ENCODE measurements around the gene PNCK.

The PNCK gene

GRCh38 chrX:153673428-153674218, at the start of gene PNCK:
Gene PNCK (minus strand): TSS chrX:153673813. CDS start chrX:153673076, 737 bp downstream.
- Histone ChIP-seq H3K4me3 (ENCODE audit: low read depth in 1 of 5, low read length in 5 of 5) (no peak within 1 kb of the TSS), H3K4me1 (ENCODE audit: control insufficient read depth in 5 of 5, insufficient read depth in 5 of 5, low read length in 5 of 5) (peaks cover 0 to 5% (median 0%) of the 10 kb centered on the region in 5 donors), H3K9me3 (ENCODE audit: control insufficient read depth in 5 of 5, low read length in 5 of 5) (peaks cover 0 to 3% (median 0%) of the 10 kb centered on the region in 5 donors), H3K27me3 (ENCODE audit: control insufficient read depth in 5 of 5, insufficient read depth in 4 of 5, low read length in 5 of 5) (peaks cover 22 to 42% (median 39%) of the 10 kb centered on the region in 5 donors), H3K36me3 (ENCODE audit: control insufficient read depth in 5 of 5, insufficient read depth in 5 of 5, low read length in 5 of 5) (no peaks in the 10 kb centered on the region), H3K27ac (ENCODE audit: low read depth, low read length) (no peak within 1 kb of the TSS), H3K9ac (ENCODE audit: low read length in 5 of 5) (no peak within 1 kb of the TSS)

GRCh38 chrX:153722704-153723350, 49.2 kb upstream of the PNCK start:
- peak overlapping the region; percentile 88 for H3K27ac ChIP-seq (ENCODE audit: low read depth, low read length)
- peaks cover 15 to 50% (median 42%) of the 10 kb centered on the region in 5 donors for H3K4me1 ChIP-seq (ENCODE audit: control insufficient read depth in 5 of 5, insufficient read depth in 5 of 5, low read length in 5 of 5)
- H3K9ac ChIP-seq (ENCODE audit: low read length in 5 of 5) = peak overlapping the region; percentile 65 to 86 (median 80)

GRCh38 chrX:153719701-153720100, 46.1 kb upstream of the PNCK start:
- H3K27me3 ChIP-seq (ENCODE audit: control insufficient read depth in 5 of 5, insufficient read depth in 4 of 5, low read length in 5 of 5) = peaks cover 0 to 20% (median 3%) of the 10 kb centered on the region in 5 donors
- H3K9ac ChIP-seq (ENCODE audit: low read length in 5 of 5) = no peak overlapping the region
- H3K27ac ChIP-seq (ENCODE audit: low read depth, low read length) = no peak overlapping the region
- H3K9me3 ChIP-seq (ENCODE audit: control insufficient read depth in 5 of 5, low read length in 5 of 5) = peaks cover 0 to 3% (median 0%) of the 10 kb centered on the region in 5 donors
- H3K36me3 ChIP-seq (ENCODE audit: control insufficient read depth in 5 of 5, insufficient read depth in 5 of 5, low read length in 5 of 5) = peaks cover 0 to 41% (median 33%) of the 10 kb centered on the region in 5 donors
- peaks cover 5 to 18% (median 12%) of the 10 kb centered on the region in 5 donors for H3K4me1 ChIP-seq (ENCODE audit: control insufficient read depth in 5 of 5, insufficient read depth in 5 of 5, low read length in 5 of 5)
- no peak overlapping the region for H3K4me3 ChIP-seq (ENCODE audit: low read depth in 1 of 5, low read length in 5 of 5)

More at GRCh38 chrX:153722704-153723350, 49.2 kb upstream of the PNCK start:
- H3K9me3 ChIP-seq (ENCODE audit: control insufficient read depth in 5 of 5, low read length in 5 of 5) = peaks cover 0 to 3% (median 0%) of the 10 kb centered on the region in 5 donors
- peaks cover 0 to 20% (median 3%) of the 10 kb centered on the region in 5 donors for H3K27me3 ChIP-seq (ENCODE audit: control insufficient read depth in 5 of 5, insufficient read depth in 4 of 5, low read length in 5 of 5)
- peaks cover 0 to 25% (median 21%) of the 10 kb centered on the region in 5 donors for H3K36me3 ChIP-seq (ENCODE audit: control insufficient read depth in 5 of 5, insufficient read depth in 5 of 5, low read length in 5 of 5)
- peak overlapping the region; percentile 65 to 71 (median 70) for H3K4me3 ChIP-seq (ENCODE audit: low read depth in 1 of 5, low read length in 5 of 5)

GRCh38 chrX:153719238-153719637, 45.6 kb upstream of the PNCK start:
- H3K36me3 ChIP-seq (ENCODE audit: control insufficient read depth in 5 of 5, insufficient read depth in 5 of 5, low read length in 5 of 5) = peaks cover 3 to 46% (median 38%) of the 10 kb centered on the region in 5 donors

GRCh38 chrX:153717445-153717844, 43.8 kb upstream of the PNCK start:
- Histone ChIP-seq H3K27me3 (ENCODE audit: control insufficient read depth in 5 of 5, insufficient read depth in 4 of 5, low read length in 5 of 5) (peaks cover 0 to 15% (median 3%) of the 10 kb centered on the region in 5 donors), H3K36me3 (ENCODE audit: control insufficient read depth in 5 of 5, insufficient read depth in 5 of 5, low read length in 5 of 5) (peaks cover 6 to 58% (median 44%) of the 10 kb centered on the region in 5 donors), H3K4me1 (ENCODE audit: control insufficient read depth in 5 of 5, insufficient read depth in 5 of 5, low read length in 5 of 5) (peaks cover 0 to 8% (median 6%) of the 10 kb centered on the region in 5 donors), H3K9me3 (ENCODE audit: control insufficient read depth in 5 of 5, low read length in 5 of 5) (no peaks in the 10 kb centered on the region), H3K27ac (ENCODE audit: low read depth, low read length) (no peak overlapping the region), H3K9ac (ENCODE audit: low read length in 5 of 5) (no peak overlapping the region), H3K4me3 (ENCODE audit: low read depth in 1 of 5, low read length in 5 of 5) (no peak overlapping the region)

More at GRCh38 chrX:153719238-153719637, 45.6 kb upstream of the PNCK start:
- H3K4me1 ChIP-seq (ENCODE audit: control insufficient read depth in 5 of 5, insufficient read depth in 5 of 5, low read length in 5 of 5) = peaks cover 5 to 18% (median 12%) of the 10 kb centered on the region in 5 donors
- H3K27ac ChIP-seq (ENCODE audit: low read depth, low read length) = no peak overlapping the region
- peaks cover 0 to 20% (median 3%) of the 10 kb centered on the region in 5 donors for H3K27me3 ChIP-seq (ENCODE audit: control insufficient read depth in 5 of 5, insufficient read depth in 4 of 5, low read length in 5 of 5)
- H3K9me3 ChIP-seq (ENCODE audit: control insufficient read depth in 5 of 5, low read length in 5 of 5) = peaks cover 0 to 3% (median 0%) of the 10 kb centered on the region in 5 donors
- H3K9ac ChIP-seq (ENCODE audit: low read length in 5 of 5) = no peak overlapping the region
- H3K4me3 ChIP-seq (ENCODE audit: low read depth in 1 of 5, low read length in 5 of 5) = no peak overlapping the region

GRCh38 chrX:153714256-153714655, 40.6 kb upstream of the PNCK start:
- no peak overlapping the region for H3K4me3 ChIP-seq (ENCODE audit: low read depth in 1 of 5, low read length in 5 of 5)
- H3K4me1 ChIP-seq (ENCODE audit: control insufficient read depth in 5 of 5, insufficient read depth in 5 of 5, low read length in 5 of 5) = no peaks in the 10 kb centered on the region
- H3K27ac ChIP-seq (ENCODE audit: low read depth, low read length) = no peak overlapping the region
- peaks cover 0 to 10% (median 4%) of the 10 kb centered on the region in 5 donors for H3K27me3 ChIP-seq (ENCODE audit: control insufficient read depth in 5 of 5, insufficient read depth in 4 of 5, low read length in 5 of 5)
- H3K9ac ChIP-seq (ENCODE audit: low read length in 5 of 5) = no peak overlapping the region
- H3K36me3 ChIP-seq (ENCODE audit: control insufficient read depth in 5 of 5, insufficient read depth in 5 of 5, low read length in 5 of 5) = peaks cover 6 to 57% (median 38%) of the 10 kb centered on the region in 5 donors
- H3K9me3 ChIP-seq (ENCODE audit: control insufficient read depth in 5 of 5, low read length in 5 of 5) = no peaks in the 10 kb centered on the region

- no peak overlapping the region for H3K4me3 ChIP-seq (ENCODE audit: low read depth in 1 of 5, low read length in 5 of 5)
- no peak overlapping the region for H3K9ac ChIP-seq (ENCODE audit: low read length in 5 of 5)
- H3K27me3 ChIP-seq (ENCODE audit: control insufficient read depth in 5 of 5, insufficient read depth in 4 of 5, low read length in 5 of 5) = peaks cover 0 to 12% (median 0%) of the 10 kb centered on the region in 5 donors
- H3K4me1 ChIP-seq (ENCODE audit: control insufficient read depth in 5 of 5, insufficient read depth in 5 of 5, low read length in 5 of 5) = peaks cover 0 to 9% (median 6%) of the 10 kb centered on the region in 5 donors
- H3K36me3 ChIP-seq (ENCODE audit: control insufficient read depth in 5 of 5, insufficient read depth in 5 of 5, low read length in 5 of 5) = peaks cover 6 to 41% (median 17%) of the 10 kb centered on the region in 5 donors
- H3K9me3 ChIP-seq (ENCODE audit: control insufficient read depth in 5 of 5, low read length in 5 of 5) = no peaks in the 10 kb centered on the region
- no peak overlapping the region for H3K27ac ChIP-seq (ENCODE audit: low read depth, low read length)
Measured at GRCh38 chrX:153709726-153710674, 36.4 kb upstream of the PNCK start.

GRCh38 chrX:153708415-153708814, 34.8 kb upstream of the PNCK start:
- Histone ChIP-seq H3K4me3 (ENCODE audit: low read depth in 1 of 5, low read length in 5 of 5) (no peak overlapping the region), H3K4me1 (ENCODE audit: control insufficient read depth in 5 of 5, insufficient read depth in 5 of 5, low read length in 5 of 5) (peaks cover 0 to 9% (median 6%) of the 10 kb centered on the region in 5 donors), H3K9me3 (ENCODE audit: control insufficient read depth in 5 of 5, low read length in 5 of 5) (no peaks in the 10 kb centered on the region), H3K27me3 (ENCODE audit: control insufficient read depth in 5 of 5, insufficient read depth in 4 of 5, low read length in 5 of 5) (peaks cover 0 to 12% (median 3%) of the 10 kb centered on the region in 5 donors), H3K9ac (ENCODE audit: low read length in 5 of 5) (no peak overlapping the region), H3K27ac (ENCODE audit: low read depth, low read length) (no peak overlapping the region), H3K36me3 (ENCODE audit: control insufficient read depth in 5 of 5, insufficient read depth in 5 of 5, low read length in 5 of 5) (peaks cover 0 to 42% (median 16%) of the 10 kb centered on the region in 5 donors)

GRCh38 chrX:153707406-153707805, 33.8 kb upstream of the PNCK start:
- peaks cover 0 to 12% (median 3%) of the 10 kb centered on the region in 5 donors for H3K27me3 ChIP-seq (ENCODE audit: control insufficient read depth in 5 of 5, insufficient read depth in 4 of 5, low read length in 5 of 5)
- H3K9me3 ChIP-seq (ENCODE audit: control insufficient read depth in 5 of 5, low read length in 5 of 5) = no peaks in the 10 kb centered on the region
- H3K36me3 ChIP-seq (ENCODE audit: control insufficient read depth in 5 of 5, insufficient read depth in 5 of 5, low read length in 5 of 5) = peaks cover 0 to 47% (median 18%) of the 10 kb centered on the region in 5 donors
- H3K4me3 ChIP-seq (ENCODE audit: low read depth in 1 of 5, low read length in 5 of 5) = no peak overlapping the region
- no peak overlapping the region for H3K27ac ChIP-seq (ENCODE audit: low read depth, low read length)
- no peak overlapping the region for H3K9ac ChIP-seq (ENCODE audit: low read length in 5 of 5)
- peaks cover 0 to 15% (median 6%) of the 10 kb centered on the region in 5 donors for H3K4me1 ChIP-seq (ENCODE audit: control insufficient read depth in 5 of 5, insufficient read depth in 5 of 5, low read length in 5 of 5)
